ENCODE measurements around the gene ZIK1. TPM values are rescaled to one million over a fixed set of nuclear protein-coding genes. Genes with fewer than 3 reads are reported as not detected.
A peak's percentile ranks its signal among the peaks of the same experiment; 100 is the strongest.

The ZIK1 gene
- total and polyA plus RNA-seq, 2 donors (not counting 3 experiments of a cell fraction or from before 2014, with no cell fraction given), result 0.79 to 2.4 TPM

- dilution Hi-C loops (cut with MboI; ENCODE audit: extremely low pct_ligation_motif_present, low sequenced_read_pairs) (no loop called here), intact Hi-C loops (cut with micrococcal nuclease) (loop anchor here (1.0 kb wide), 3 partner anchors 14 to 33 kb away; partner anchors contain the start of genes ZNF134 and ZNF211)
- Histone ChIP-seq H3K9ac (replicated peaks; ENCODE audit: extremely low read depth, insufficient read depth, low read length) (peak within 1 kb of the TSS; percentile 10), H3K4me1 (ENCODE audit: control insufficient read depth, extremely low read depth, insufficient read depth, low read length) (peaks cover 2% of the 10 kb centered on the region), H3K4me2 (ENCODE audit: insufficient read depth, low read length) (peak within 1 kb of the TSS; percentile 33), H2AFZ (ENCODE audit: low read depth, low read length) (peak within 1 kb of the TSS; percentile 96), H4K20me1 (replicated peaks; ENCODE audit: control insufficient read depth, extremely low read depth, insufficient read depth, low read length) (no peaks in the 10 kb centered on the region), H3K36me3 (ENCODE audit: control insufficient read depth in 2 of 2, extremely low read depth in 1 of 2, insufficient read depth in 2 of 2, low read length in 2 of 2) (no peaks in the 10 kb centered on the region), H3K9me3 (replicated peaks; ENCODE audit: control insufficient read depth, insufficient read depth, low read length) (no peaks in the 10 kb centered on the region), H3K27ac (ENCODE audit: insufficient read depth, low read depth, low read length) (no peak within 1 kb of the TSS), H3K27me3 (ENCODE audit: control insufficient read depth in 2 of 2, insufficient read depth in 2 of 2, low read length in 2 of 2) (no peaks in the 10 kb centered on the region), H3K4me3 (replicated peaks in 1 of 3; ENCODE audit: insufficient read depth in 1 of 3, low read depth in 1 of 3, low read length in 3 of 3) (peak within 1 kb of the TSS; percentile 38 to 76 (median 61)), H3K79me2 (ENCODE audit: control insufficient read depth, insufficient read depth, low read length) (no peaks in the 10 kb centered on the region), H3K9me1 (replicated peaks; ENCODE audit: control insufficient read depth, extremely low read depth, insufficient read depth, low read length) (no peaks in the 10 kb centered on the region)
- TF ChIP-seq CTCF (IDR thresholded peaks at IDR 0.05; ENCODE audit: extremely low read depth in 1 of 2, insufficient read depth in 1 of 2, low read depth in 1 of 2, low read length in 2 of 2), result no peak
- peak; percentile 67 for TF ChIP-seq POLR2AphosphoS5 (IDR thresholded peaks at IDR 0.05; ENCODE audit: insufficient read depth, low read depth, low read length)
- ChIA-PET CTCF (no interaction called here), POLR2A (no interaction called here)
- FAIRE-seq (peak; percentile 97), DNase-seq (ENCODE audit: low read depth, low spot score) (peak; percentile 81)
- TSS peak; percentile 35 for BruUV-seq (replicated peaks)
These were observed 15.9 kb downstream of the ZIK1 start, which contains the start of gene ZNF530 for GRCh38 chr19:57599761-57600383. Gene ZNF530 (plus strand): TSS chr19:57599885. CDS start chr19:57604346, 4,461 bp downstream.

GRCh38 chr19:57606931-57607330, 23.0 kb downstream of the ZIK1 start:
- Histone ChIP-seq H3K27ac (ENCODE audit: insufficient read depth, low read depth, low read length) (no peak overlapping the region), H3K9me3 (replicated peaks; ENCODE audit: control insufficient read depth, insufficient read depth, low read length) (peaks cover 3% of the 10 kb centered on the region), H3K4me3 (replicated peaks in 1 of 3; ENCODE audit: insufficient read depth in 1 of 3, low read depth in 1 of 3, low read length in 3 of 3) (no peak overlapping the region), H3K79me2 (ENCODE audit: control insufficient read depth, insufficient read depth, low read length) (no peaks in the 10 kb centered on the region), H3K36me3 (ENCODE audit: control insufficient read depth in 2 of 2, extremely low read depth in 1 of 2, insufficient read depth in 2 of 2, low read length in 2 of 2) (peaks cover 0 to 5% of the 10 kb centered on the region in 2 experiments), H3K9me1 (replicated peaks; ENCODE audit: control insufficient read depth, extremely low read depth, insufficient read depth, low read length) (no peaks in the 10 kb centered on the region), H3K4me2 (ENCODE audit: insufficient read depth, low read length) (no peak overlapping the region), H4K20me1 (replicated peaks; ENCODE audit: control insufficient read depth, extremely low read depth, insufficient read depth, low read length) (no peaks in the 10 kb centered on the region), H3K9ac (replicated peaks; ENCODE audit: extremely low read depth, insufficient read depth, low read length) (no peak overlapping the region), H3K27me3 (ENCODE audit: control insufficient read depth in 2 of 2, insufficient read depth in 2 of 2, low read length in 2 of 2) (no peaks in the 10 kb centered on the region), H2AFZ (ENCODE audit: low read depth, low read length) (no peak overlapping the region), H3K4me1 (ENCODE audit: control insufficient read depth, extremely low read depth, insufficient read depth, low read length) (no peaks in the 10 kb centered on the region)
- TF ChIP-seq CTCF (IDR thresholded peaks at IDR 0.05; ENCODE audit: extremely low read depth in 1 of 2, insufficient read depth in 1 of 2, low read depth in 1 of 2, low read length in 2 of 2), result no peak
- TF ChIP-seq MYC (IDR thresholded peaks at IDR 0.05; ENCODE audit: low read depth, low read length), result no peak
- no peak for TF ChIP-seq GATA2 (IDR thresholded peaks at IDR 0.05; ENCODE audit: insufficient read depth, insufficient read length, low read depth, low read length)
- no peak for TF ChIP-seq JUN (IDR thresholded peaks at IDR 0.05; ENCODE audit: borderline replicate concordance, insufficient read depth, insufficient read length, low read depth)
- FAIRE-seq (no peak), DNase-seq (ENCODE audit: low read depth, low spot score) (no peak)
- CTCF ChIA-PET, result no interaction called here
- POLR2A ChIA-PET, result no interaction called here
- BruUV-seq (replicated peaks), result no TSS peak
- dilution Hi-C loops (cut with MboI; ENCODE audit: extremely low pct_ligation_motif_present, low sequenced_read_pairs), result no loop called here
- intact Hi-C loops (cut with micrococcal nuclease), result no loop called here
